Fibroblast of mammary gland (primary cell): ENCODE results near the gene GRK4.

Source experiments
- DNase-seq: peaks from one replicate; pipeline ENCODE4 v3.0.0-alpha.2; 2010; ENCODE audit warnings: low read depth
- H3K4me3 ChIP-seq: 2 replicates; pipeline ENCODE4 v1.5.1; 2011; ENCODE audit warnings: low read depth, mild to moderate bottlenecking, low read length, moderate library complexity; ENCODE audit not compliant: control insufficient read depth
- CTCF ChIP-seq: conservative IDR thresholded peaks from 2 replicates; pipeline ENCODE4 v1.5.1; 2011; ENCODE audit warnings: low read depth, low read length, inconsistent platforms; ENCODE audit not compliant: control insufficient read depth, insufficient read depth

The GRK4 gene

GRCh38 chr4:2940267-2941137, 22.9 kb upstream of the GRK4 start:
- no peak for TF ChIP-seq CTCF

GRCh38 chr4:2941138-2942036, 22.0 kb upstream of the GRK4 start:
- TF ChIP-seq CTCF, result no peak
- DNase-seq, result no peak
- H3K4me3 ChIP-seq, result no peak overlapping the region

More at GRCh38 chr4:2940267-2941137, 22.9 kb upstream of the GRK4 start:
- DNase-seq, result no peak
- H3K4me3 ChIP-seq, result no peak overlapping the region

GRCh38 chr4:2942037-2942531, 21.3 kb upstream of the GRK4 start:
- no peak for DNase-seq
- TF ChIP-seq CTCF, result no peak
- H3K4me3 ChIP-seq, result no peak overlapping the region

- no peak for TF ChIP-seq CTCF
- DNase-seq, result no peak
- no peak overlapping the region for H3K4me3 ChIP-seq
These were observed 20.6 kb upstream of the GRK4 start for GRCh38 chr4:2942532-2943363.

GRCh38 chr4:2943364-2944090, 19.8 kb upstream of the GRK4 start:
- no peak for DNase-seq
- no peak overlapping the region for H3K4me3 ChIP-seq
- TF ChIP-seq CTCF, result no peak
